GM12875 (cell line): ENCODE measurements around the gene PARVG.

ENCODE experiments used
- H3K4me3 ChIP-seq: one replicate; pipeline ENCODE4 v1.5.1; 2011; ENCODE audit warnings: low read depth, low read length, control low read depth
- CTCF ChIP-seq: IDR thresholded peaks from 2 replicates; pipeline ENCODE4 v1.5.1; 2011; ENCODE audit warnings: low read depth, mild to moderate bottlenecking, control low read depth, inconsistent platforms, low read length, moderate library complexity, borderline replicate concordance; ENCODE audit not compliant: insufficient read depth

The PARVG gene

GRCh38 chr22:44145544-44145943 is 35.2 kb upstream of the PARVG start:
- no peak overlapping the region for H3K4me3 ChIP-seq

GRCh38 chr22:44146088-44146861 is 34.5 kb upstream of the PARVG start:
- no peak overlapping the region for H3K4me3 ChIP-seq
- no peak for TF ChIP-seq CTCF

More at GRCh38 chr22:44145544-44145943, 35.2 kb upstream of the PARVG start:
- no peak for TF ChIP-seq CTCF

- TF ChIP-seq CTCF = no peak
- H3K4me3 ChIP-seq = no peak overlapping the region
Measured at GRCh38 chr22:44147008-44147645, 33.6 kb upstream of the PARVG start.

- H3K4me3 ChIP-seq = no peak overlapping the region
- TF ChIP-seq CTCF = no peak
Measured at GRCh38 chr22:44147821-44148574, 32.7 kb upstream of the PARVG start.

GRCh38 chr22:44151676-44152075 is 29.0 kb upstream of the PARVG start:
- TF ChIP-seq CTCF = no peak
- H3K4me3 ChIP-seq = no peak overlapping the region

GRCh38 chr22:44153710-44154109 is 27.0 kb upstream of the PARVG start:
- no peak overlapping the region for H3K4me3 ChIP-seq
- no peak for TF ChIP-seq CTCF

- no peak for TF ChIP-seq CTCF
- no peak overlapping the region for H3K4me3 ChIP-seq
Measured at GRCh38 chr22:44154436-44154942, 26.2 kb upstream of the PARVG start.
